NCI-H82 (cell line): ENCODE measurements around the gene ACTRT3.
A peak's percentile ranks its signal among the peaks of the same experiment; 100 is the strongest.
"Not testable (repeated sequence)": the region's sequence is repeated elsewhere in the genome, so short reads cannot be mapped to it uniquely, and the experiment has no call there.

Experiments
- DNase-seq: peaks from one replicate; lab custom pipeline; 2025; lab: John Stamatoyannopoulos, UW

ACTRT3 gene

DNA sequence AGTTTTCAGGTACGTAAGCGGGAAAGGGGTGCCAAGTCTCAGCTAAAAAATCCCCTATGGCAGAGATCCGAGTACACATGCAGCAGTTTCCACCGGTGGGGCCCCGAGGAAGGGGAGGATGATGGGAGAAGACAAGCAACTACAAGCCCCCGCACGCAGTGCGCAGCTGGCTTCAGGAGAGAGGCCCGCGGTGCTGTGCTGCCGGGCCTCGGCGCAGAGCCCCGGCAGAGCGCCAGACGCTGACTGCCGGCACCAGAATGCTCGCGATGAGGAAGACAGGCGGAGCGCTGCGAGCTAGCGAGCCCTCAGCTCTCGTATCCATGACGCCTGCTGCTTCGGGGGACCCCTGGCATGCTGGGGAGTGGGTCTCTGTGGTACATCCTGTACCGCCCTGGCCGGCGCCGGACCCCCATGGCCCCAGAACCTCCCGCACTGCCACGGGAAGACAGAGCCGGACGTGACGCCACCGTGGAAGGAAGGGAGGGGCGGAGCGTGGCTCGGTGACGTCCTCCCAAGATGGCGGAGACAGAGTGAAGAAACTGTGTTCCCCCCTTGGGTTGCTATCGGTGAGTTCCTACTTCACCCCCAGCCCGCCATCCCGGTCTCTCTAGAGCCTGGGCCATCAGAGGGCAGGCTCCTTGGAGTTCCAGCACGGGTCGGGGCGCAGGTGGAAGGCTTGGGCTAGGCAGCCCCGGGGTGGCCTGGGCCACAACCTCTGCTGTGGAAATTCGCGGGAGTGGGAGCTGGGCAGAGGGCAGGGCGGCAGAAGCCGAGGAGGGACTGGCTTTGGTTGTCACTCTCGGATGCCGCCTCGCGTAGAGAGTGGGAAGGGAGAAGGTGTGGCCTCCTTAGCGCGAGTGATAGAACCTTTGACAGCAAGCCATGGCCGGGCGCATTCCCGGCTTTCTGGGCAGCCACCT lies 3.8 kb upstream of the ACTRT3 start, which contains the start of gene MYNN:
Gene MYNN, plus strand, starts transcription at position 500 of the 920 bp plus-strand sequence. CDS start 900 bp downstream, outside the sequence.
- DNase-seq = peak; percentile 95

DNA sequence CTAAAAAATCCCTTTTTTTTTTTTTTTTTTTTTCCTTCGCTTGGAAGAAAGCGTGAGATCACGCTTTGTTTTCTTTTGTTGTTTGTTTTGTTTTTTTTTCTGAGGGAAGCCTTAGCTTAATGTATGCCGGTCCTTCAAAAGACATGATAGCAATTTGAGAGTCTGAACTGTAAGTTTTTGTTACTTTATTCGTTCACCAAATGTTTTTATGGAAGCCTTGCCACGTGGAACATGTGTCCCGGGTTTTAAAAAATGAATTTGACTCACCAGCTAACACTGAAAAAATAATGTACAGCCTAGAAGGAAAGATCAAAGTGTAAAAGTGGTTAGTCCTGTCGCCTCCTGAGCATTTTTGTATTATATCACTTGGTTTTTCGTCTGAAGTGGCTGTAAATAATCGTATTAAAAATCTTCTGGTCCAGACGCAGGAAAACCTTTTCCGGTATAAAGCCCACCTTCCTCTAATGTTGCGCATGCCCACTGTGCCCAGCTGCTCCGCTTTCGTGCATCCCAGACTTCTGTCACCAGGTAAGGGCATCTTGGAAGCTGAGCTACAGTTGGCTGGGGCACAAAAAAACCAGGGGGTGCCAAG lies 3.0 kb upstream of the ACTRT3 start:
- DNase-seq = peak; percentile 95

DNA sequence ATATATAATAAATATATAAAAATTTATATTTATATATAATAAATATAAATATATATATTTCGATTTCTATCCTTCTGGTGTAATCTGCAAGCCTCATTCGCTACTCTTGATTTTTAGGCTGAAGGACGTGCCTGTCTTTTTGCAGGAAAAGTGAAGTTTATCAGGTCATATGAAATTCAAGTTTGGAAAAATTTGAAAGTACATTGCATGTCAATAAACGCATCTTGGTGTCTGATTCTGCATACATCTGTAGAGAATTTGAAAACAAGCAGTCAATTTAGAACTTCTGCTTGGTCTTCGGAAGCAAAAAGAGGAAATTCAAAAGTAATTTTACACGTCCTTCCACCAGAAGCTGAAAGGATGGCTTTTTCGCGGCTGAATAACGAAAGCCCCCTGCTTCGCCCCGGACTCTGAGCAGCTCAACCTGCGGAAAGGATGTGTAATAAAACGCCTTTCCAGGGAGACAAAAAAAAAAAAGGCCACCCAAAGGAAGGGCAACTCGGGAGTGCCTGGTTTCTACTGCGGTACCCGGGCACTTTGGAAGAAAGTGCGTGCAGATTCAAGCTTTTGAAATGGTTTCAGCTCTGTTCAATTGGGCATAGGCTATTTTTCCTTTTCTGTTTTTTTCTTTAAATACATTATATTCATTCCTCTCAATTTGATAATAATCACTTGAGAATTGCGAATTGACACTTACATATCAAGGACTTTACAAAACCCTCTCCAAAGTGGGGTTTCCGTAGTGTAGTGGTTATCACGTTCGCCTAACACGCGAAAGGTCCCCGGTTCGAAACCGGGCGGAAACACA lies 2.3 kb upstream of the ACTRT3 start:
- peak; percentile 95 for DNase-seq

DNA sequence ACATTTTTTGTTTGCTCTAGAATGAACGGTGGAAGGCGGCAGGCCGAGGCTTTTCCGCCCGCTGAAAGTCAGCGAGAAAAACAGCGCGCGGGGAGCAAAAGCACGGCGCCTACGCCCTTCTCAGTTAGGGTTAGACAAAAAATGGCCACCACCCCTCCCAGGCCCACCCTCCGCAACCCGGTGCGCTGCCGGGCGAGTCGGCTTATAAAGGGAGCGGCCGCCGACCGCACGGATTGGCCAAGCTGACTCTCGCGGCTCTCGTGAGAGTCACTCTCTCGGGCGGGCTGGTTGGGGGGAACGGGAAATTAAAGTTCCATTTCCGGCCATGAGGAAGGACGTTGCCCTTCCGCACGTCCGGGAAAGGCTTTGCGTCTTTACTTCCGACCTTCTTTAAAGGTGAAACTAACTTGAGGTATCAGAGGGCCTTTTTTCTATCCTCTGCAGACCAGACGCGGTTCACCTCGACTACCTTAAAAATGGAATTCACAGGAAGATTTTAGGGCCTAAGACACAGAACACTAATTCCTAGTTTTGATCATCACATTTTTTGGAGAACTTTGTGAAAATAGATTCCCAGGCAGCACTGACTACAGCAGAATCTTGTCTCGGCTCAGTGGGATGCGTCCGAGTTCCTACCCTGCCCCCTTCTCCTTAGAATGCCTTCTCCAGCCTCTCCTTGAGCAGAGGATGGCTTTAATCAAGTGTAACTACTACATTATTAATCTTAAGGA lies 4.3 kb downstream of the ACTRT3 start, which contains the start of gene TERC:
Gene TERC, minus strand, starts transcription at position 179 of the 731 bp plus-strand sequence.
- peak; percentile 85 for DNase-seq

DNA sequence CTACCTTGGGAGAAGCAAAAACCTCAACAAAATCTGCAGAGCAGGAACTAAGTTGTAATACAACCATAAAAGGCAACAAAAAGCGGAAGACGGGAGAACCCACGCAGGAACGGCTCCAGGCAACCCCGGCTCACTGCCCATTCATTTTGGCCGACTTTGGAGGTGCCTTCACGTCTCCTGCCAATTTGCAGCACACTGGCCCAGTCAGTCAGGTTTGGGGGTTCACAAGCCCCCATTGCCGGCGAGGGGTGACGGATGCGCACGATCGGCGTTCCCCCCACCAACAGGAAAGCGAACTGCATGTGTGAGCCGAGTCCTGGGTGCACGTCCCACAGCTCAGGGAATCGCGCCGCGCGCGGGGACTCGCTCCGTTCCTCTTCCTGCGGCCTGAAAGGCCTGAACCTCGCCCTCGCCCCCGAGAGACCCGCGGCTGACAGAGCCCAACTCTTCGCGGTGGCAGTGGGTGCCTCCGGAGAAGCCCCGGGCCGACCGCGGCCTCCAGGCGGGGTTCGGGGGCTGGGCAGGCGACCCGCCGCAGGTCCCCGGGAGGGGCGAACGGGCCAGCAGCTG lies 5.0 kb downstream of the ACTRT3 start:
- peak; percentile 33 for DNase-seq

DNA sequence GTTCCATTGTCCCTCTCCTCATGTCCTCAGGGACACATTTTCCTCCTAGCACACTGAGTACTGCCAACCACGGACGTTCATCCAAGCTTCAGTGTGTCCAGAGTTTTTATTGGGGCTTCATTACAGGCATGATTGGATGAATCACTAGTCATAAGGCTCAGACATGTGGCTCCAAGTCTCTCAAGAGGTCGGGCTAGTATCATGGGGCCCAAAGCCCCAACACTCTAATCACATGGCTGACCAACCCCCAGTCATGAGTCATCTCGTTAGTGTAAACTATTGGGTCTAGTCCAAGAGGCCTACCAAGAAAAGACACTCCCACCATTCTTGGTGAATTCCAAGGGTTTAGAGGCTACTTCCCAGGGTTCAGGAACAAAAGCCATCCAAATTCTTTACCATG lies 8.9 kb downstream of the ACTRT3 start:
- DNase-seq = peak; percentile 17

DNA sequence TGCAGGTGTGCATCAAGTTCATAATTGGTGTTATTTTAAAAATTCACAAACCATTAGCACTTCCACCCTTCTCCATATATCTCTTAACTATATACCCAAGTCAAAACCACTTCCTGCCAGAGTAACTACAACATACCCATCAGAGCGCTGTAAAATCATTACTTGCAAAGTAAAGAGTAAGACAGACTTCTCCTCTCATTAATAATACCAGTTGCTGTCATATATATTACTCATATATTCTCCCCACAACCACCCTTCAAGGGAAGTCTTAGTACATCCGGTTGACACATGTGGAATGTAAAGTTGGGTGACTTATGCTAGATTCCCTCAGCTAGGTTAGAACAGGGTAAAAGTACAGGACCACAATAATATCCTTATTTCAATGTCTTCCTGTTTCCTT lies 10.1 kb downstream of the ACTRT3 start:
- DNase-seq = no peak

DNA sequence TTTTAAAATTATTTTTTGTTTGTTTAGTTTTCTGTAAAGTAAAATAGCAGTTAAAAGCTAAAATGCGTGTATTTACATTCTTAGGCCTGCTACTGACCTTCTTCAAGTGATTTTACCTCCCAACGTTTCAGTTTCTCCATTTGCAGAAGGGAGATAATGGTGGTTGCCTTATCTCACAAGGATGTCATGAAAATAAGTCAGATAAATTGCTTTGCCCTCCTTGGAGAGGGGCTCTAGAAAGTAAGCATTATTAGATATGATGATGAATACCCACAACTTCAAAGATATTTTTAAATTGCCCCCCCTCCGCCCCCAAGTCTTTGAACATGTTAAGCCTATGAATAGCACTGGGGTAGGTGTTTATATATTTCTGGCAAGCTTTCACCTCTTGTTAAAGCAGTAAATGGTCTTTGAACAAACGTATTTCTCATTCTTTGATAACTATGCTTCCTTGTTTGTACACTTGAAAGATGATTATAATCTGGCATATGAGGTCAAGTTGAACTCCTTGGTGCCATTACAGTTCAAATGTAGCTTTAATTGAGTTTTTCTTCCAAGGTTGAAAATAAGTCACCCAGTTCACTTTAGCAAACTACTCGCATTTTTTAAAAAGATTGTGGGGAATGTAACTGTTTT lies 10.9 kb downstream of the ACTRT3 start:
- DNase-seq = no peak

DNA sequence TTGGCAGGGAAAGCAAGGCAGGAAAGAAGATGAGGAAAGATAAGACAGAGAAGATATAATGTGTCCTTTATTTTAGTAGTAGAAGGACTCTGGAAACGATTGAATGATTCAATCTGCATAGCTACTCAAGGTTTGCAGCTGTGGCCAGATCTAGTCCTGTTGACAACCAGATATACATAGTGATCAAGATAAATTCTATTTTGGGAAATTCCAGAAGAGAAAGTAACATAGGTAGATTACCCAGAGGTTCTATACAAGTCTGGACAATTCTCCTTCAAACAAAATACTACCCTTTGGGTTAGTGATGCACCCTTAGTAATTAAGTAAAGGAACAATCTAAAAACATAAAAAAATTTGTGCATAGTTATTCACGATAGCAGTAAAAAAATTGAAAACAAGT lies 13.9 kb downstream of the ACTRT3 start:
- DNase-seq = no peak

DNA sequence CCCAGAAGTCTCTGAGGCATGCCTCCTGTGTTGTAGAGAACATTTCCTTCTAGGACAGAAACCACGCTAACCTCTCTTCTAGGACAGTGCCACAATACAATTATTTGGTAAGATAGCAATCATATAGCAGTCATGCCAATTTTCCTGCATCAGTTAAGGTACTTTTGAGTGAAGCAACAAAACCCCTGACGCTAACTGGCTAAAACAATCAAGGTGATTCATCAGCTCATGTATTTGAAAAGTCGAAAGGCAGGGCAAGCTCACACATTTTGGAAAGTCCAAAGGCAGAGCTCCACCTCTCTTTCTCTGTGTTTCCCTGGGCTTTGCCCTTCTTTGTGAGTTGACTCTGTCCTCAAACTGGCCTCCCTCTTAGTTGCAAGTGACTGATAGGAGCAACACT lies 14.7 kb downstream of the ACTRT3 start:
- no peak for DNase-seq

DNA sequence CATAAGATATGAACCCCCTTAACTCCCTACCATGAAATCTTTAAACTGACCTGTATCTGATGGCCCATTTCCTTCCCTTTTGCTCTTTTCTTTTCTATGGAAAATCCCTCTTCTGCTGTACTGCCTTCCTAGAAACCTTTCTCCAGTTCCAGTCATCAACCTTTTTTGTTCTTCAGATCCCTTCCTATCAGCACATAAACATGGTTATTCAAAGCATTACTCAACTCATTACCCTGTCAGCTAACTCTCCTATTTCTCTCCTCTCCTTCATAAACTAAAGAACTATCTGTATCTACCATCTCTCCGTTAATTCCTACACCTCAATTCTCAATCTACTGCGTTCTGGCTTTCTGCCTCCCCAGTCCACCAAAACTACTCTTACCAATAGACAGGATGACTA lies 17.5 kb downstream of the ACTRT3 start:
- no peak for DNase-seq

DNA sequence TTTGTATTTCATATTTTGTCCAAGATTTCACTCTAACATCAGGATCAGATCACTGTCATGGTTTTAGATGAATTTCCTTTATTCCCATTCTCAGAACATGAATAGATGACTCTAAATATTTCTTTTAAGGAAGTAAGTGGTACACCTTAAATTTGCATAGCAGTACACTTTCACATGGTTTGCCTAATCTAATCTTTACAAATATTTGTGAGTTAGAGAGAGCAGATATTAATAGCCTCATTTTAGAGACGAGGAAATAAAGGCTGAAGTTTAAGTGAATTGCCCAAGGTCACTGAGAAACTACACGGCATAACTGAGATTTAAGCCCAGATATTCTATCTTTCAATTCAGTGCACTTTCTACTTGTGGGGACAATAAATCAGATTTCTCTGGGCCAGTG lies 18.7 kb downstream of the ACTRT3 start:
- DNase-seq = no peak

DNA sequence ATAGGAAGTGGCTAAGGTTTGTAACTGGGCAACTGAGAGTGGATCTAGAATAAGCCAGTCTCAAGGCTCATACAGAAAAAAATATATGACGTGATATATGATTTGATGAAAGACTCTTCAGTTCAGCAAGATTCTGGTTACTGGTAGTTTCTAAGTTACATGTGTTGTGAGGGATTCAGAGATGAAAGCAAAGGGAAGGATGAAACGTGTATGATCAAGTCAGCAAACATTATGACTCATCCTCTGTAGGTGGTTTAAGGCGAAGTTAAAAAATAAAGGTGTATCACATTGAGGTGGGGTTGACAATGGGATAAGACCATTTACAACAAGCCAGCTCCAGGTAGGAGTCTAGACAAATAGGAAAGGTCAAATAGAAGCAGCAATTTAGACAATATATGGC lies 20.7 kb downstream of the ACTRT3 start:
- DNase-seq = no peak

DNA sequence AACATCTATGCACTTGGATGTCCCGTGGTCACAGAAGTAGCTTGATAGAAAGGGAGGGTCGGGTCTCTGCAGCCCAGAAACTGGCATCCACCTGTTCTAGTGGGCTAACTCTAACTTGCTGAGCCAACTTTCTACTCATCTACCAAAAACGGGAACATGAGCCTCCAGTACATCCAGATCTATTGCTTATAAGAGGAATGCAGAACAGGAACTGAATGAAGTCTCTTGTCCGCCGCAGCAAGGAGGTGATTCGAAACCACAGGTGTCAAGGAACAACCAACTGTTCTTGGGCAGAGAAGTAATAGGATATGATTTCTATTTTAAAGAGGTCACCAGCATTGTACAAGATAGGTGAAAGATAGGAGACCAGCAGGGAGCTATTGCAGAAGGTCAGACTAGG lies 22.4 kb downstream of the ACTRT3 start:
- no peak for DNase-seq

DNA sequence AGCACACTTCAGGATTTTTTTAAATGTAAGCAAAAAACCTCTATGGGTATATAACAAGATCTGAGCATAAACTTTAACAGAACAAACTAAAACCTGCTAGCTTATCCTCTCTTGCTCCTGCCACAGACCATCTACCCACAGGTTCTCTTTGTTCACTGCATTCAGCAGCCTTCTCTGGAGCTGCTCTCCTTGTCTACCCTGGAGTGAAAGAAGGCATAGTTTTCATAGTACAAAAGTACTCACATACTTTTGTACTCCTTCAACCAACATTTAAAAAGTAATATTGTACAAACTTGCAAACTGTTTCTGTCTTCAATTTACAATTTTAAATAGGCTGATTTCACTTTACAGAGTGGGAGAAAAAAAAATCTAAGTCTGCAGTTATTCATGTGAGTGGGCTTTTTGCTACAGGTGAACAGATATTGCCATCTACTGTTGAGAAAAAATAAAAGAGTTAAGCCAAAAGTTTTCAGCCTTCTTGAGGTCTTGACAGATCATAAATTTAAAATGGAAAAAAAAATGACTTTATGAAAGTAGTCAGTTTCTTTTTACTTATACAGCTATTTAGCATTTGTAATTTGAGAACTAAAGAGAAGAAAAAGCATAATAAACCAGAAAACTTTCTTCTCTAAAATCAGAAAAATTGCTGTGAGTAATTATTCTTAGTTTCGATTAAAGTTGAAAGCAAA lies 24.9 kb downstream of the ACTRT3 start:
- DNase-seq = peak; percentile 35

DNA sequence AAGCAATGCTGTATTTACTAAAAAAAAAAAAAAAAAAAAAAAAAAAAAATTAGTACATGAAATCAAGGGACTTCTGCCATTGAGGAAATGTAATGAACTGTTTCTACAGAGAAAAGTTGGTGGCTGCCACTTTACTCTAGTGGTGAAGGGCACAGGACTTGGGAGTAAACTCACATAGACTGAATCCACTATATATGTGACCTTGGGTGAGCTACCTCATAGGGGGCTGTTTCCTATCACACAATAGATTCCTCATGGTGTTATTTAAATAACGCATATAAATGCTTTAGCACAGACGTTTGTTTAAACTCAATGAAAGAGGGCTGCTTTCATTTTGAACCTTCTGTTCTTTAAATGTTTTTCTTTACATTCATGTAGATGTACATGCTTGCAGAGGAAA lies 30.3 kb downstream of the ACTRT3 start:
- DNase-seq = no peak

DNA sequence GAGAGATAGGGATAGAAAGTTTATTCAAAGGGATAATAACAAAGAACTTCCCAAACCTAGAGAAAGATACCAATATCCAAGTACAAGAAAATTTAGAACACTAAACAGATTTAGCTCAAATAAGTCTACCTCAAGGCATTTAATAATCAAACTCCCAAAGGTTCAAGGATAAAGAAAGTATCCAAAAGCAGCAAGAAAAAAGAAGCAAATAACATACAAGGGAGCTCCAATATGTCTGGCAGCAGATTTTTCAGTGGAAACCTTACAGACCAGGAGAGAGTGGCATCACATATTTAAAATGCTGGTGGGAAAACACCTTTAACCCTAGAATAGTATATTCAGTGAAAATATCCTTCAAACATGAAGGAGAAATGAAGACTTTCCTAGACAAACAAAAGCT lies 37.5 kb downstream of the ACTRT3 start:
- not testable (repeated sequence) for DNase-seq

DNA sequence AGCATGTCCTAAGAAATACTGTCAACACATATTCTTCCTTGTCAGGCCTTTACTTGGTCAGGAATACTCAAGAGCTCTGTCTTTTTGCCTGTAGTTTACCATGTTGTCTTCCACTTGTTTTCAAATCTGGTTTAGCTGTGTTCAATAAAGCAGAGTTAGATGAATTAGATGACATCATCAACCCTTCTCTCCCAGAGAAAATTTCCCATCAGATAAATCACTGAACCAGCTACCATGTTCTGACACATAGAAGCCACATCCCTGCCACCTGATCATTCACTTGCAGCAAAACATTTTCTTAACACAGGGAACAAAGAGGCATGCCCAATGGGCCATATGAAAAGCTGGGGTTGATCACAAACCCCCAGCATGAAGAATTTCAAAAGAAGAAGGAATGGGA lies 46.6 kb downstream of the ACTRT3 start:
- DNase-seq = no peak

DNA sequence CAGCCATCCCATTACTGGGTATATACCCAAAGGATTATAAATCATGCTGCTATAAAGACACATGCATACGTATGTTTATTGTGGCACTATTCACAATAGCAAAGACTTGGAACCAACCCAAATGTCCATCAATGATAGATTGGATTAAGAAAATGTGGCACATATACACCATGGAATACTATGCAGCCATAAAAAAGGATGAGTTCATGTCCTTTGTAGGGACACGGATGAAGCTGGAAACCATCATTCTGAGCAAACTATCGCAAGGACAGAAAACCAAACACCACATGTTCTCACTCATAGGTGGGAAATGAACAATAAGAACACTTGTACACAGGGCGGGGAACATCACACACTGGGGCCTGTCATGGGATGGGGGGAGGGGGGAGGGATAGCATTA lies 50.9 kb downstream of the ACTRT3 start:
- not testable (repeated sequence) for DNase-seq
